ENCODE data around the gene CASS4.
"Not testable (repeated sequence)": the region's sequence is repeated elsewhere in the genome, so short reads cannot be mapped to it uniquely, and the experiment has no call there.

CASS4 gene

GRCh38 chr20:56411759-56412472, at the start of gene CASS4:
TSS of gene CASS4 (plus strand) at chr20:56412260. CDS start at chr20:56412459, 199 bp downstream.
- peak; percentile 57 for DNase-seq

GRCh38 chr20:56362833-56363413, 49.1 kb upstream of the CASS4 start:
- DNase-seq, result no peak

- no peak for DNase-seq
Measured at GRCh38 chr20:56363491-56363890, 48.6 kb upstream of the CASS4 start.

- no peak for DNase-seq
Measured at GRCh38 chr20:56368351-56369134, 43.5 kb upstream of the CASS4 start.

DNA sequence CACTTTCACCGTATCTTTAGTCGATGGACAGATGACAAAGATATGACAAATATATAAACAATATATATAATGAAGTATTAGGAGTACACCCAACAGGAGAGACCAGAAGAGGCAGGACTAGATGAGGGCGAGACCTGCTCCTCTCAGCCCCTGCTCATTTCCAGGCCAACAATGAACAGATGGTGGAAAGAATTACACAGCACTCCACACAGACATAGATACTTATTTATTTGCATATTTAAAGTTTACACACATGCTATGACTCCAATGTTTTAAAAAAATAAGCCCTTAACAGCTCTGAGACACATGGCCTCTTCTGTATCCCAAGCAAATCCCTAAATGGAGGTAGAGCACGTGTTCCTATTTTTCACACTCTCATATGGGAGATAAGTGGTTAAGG, 42.9 kb upstream of the CASS4 start:
- no peak for DNase-seq

DNA sequence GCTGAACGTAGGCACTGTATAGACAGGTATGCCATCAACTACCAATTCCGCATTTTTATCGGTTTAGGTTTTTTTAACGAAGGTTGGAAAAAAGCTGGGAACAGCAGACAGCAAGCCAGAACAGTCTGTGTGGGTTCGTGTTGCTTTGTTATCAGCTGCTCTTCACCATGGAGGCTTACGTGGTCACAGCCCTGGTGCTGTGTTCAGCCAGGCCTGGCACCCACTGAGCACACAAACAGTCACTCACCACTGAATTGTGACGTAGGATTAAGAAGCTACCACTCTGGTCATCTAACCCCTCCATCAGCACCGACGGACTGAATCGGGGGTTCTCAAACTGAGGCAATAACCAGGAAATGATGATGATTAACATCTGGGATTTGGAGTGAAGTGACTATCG, 40.1 kb upstream of the CASS4 start:
- DNase-seq, result no peak

DNA sequence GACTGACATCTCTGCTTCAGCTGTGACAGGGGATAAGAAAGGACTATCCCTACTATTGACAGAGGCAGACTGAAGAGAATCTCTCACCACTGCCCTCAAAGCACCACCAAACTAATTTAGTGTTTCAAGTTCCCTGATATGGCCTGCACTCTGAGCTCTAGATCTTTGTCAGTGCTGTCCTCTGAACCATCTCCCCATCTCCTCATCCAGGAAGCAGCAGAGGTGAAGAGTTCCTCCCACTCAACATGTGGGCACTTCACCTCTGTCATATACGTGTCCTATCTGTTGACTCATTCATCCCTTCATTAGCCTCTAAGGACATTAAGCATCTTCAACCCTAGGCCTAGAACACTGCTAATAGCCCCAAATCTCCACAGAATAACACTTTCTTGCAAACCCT, 39.2 kb upstream of the CASS4 start:
- no peak for DNase-seq

DNA sequence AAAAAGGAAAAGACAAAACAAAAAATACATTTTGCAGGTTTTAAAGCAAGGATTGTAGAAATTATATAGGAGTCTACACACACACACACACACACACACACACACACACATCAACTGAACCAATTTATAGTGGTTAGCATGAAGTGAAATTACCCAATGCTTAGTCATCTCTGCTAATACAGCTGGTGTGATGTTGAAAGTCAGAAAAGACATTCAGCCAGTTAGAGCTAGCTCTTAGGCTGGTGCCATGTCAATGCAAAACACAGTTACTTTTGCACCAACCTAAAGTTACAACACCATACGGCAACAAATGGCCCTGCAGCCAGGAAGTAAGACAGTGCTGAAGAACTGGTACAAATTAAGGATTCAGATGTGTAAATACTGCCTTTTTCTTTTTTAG, 38.1 kb upstream of the CASS4 start:
- DNase-seq, result peak; percentile 93

GRCh38 chr20:56376331-56376730, 35.7 kb upstream of the CASS4 start:
- no peak for DNase-seq

DNA sequence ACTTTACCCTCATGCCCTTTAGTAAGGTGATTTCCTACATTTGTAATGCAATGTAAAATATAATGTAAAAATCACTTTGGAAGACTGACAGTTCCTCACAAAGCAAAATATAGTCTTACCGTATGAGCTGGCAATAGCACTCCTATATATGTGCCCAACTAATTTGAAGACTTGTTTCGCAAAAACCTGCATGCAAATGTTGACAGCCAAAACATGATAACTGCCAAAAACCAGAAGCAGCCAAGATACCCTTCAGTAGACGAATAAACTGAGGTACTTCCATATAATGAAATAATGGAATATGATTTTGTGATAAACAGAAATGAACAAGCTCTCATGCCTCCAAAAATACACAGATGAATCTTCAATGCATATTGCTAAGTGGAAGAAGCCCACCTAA, 33.7 kb upstream of the CASS4 start:
- DNase-seq, result no peak

- no peak for DNase-seq
Measured at GRCh38 chr20:56380375-56380774, 31.7 kb upstream of the CASS4 start.

DNA sequence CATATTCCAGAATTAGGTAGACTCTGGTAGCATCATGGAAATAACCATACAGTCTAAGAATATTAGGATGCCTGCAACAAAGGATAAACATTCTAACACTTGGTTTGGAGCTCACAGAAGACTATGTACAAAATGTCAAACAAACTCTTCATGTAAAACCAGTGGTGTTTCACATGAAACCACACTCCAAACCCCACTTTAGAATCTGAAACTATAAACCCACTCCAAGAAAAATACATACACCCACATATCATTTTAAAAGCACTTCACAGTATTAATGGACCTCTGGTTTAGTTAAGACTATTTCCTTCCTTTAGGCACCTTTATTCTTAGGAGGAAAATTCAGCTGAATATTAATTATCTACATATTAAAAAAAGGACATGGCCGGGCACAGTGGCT, 30.6 kb upstream of the CASS4 start:
- DNase-seq, result no peak

DNA sequence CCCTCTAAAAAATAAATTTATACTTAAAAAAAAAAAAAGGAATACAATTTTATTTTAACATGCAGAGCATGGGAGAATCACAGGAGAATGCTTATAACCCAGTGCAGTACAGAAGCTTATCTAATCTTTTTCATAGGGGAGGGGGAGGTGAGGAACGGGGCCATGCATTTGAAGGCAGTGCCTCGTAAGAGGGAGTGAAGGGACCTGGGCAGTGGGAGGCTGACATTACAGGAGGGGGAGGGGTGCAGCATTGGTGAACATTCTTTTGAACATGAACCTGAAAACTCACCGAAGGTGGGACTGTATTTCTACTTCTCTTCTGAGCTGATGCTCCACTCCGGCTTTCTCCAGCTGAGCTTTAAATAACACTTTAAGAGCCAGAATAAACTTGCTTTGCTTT, 29.4 kb upstream of the CASS4 start:
- DNase-seq, result no peak

GRCh38 chr20:56383334-56383733, 28.7 kb upstream of the CASS4 start:
- no peak for DNase-seq

DNA sequence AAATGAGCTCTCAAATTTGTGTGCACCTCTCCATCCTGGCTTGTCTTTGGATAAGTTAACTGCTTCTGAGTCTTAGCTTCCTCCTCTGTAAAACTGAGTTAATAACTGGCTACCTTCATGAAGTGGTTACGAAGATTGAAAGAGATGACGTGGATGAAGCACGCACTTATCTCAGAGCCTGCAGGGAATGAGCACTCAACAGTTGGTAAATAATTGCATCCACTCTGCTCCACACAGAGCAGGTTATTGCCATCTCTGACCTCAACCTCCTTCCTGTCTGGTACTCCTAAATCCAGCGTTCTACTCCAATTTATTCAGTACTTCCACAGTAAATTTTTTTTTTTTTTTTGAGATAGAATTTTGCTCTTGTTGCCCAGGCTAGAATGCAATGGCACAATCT, 26.9 kb upstream of the CASS4 start:
- no peak for DNase-seq

DNA sequence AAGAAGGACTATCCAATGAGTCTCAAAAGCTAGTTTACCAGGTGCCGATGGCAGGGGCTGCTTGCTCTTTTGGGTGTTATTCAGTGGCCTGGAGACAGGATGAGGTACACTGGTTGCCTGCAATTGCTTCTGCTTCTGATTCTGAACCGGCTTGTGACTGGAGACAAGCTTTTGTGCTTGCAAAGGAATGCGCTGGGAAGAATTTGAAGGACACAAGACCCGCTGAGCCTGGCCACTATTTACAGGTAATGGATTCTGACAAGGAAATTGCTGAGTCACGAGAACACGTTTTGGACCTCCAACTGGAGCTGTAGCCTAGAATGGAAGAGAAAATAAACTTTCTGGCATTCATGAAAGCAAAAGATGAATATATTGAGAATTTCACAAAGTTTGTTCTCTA, 25.8 kb upstream of the CASS4 start:
- no peak for DNase-seq

GRCh38 chr20:56388882-56389281, 23.2 kb upstream of the CASS4 start:
- DNase-seq, result no peak

GRCh38 chr20:56389807-56390206, 22.3 kb upstream of the CASS4 start:
- no peak for DNase-seq

DNA sequence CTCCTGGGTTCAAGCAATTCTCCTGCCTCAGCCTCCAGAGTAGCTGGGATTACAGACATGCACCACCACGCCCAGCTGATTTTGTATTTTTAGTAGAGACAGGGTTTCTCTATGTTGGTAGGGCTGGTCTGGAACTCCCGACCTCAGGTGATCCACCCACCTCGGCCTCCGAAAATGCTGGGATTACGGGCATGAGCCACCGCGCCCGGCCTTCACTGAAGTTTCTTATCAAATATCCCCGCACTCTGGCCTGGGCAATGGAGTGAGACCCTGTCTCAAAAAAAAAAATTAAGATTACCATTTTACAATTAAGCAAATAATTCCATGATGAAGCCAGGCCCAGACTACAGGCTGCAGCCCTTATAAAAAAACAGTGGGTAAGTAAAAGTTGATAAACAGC, 21.7 kb upstream of the CASS4 start:
- not testable (repeated sequence) for DNase-seq

GRCh38 chr20:56391037-56391436, 21.0 kb upstream of the CASS4 start:
- DNase-seq, result no peak

DNA sequence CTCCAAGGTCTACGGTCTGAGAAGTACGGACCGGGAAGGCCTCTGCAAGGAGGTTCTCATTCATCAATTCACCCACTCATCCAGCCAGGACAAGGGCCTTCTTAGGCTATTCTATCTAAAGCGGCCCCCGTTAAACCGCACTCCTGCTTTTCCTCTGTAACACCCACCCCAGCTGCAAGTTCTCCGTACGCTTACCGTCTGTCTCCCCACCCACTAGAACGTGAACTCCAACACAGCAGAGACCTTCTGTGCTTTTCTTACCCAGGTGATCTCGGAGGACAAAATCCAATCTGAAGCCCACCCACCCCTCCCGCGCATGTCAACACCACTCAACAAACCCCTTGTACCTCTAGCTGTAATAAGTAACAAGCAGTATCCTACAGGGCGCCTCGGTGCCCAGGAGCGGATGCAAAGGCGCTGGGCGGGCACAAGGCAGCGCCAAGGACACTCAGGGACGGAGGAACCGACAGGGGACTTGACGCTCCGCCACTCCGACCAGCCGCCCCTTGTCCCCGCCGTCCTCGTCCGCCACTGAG, 20.4 kb upstream of the CASS4 start:
- DNase-seq, result peak; percentile 6

GRCh38 chr20:56392132-56392880, 19.8 kb upstream of the CASS4 start, which contains the start of the genes AURKA and CSTF1:
TSS of gene AURKA (minus strand) at chr20:56392215. CDS start at chr20:56388197, 4,018 bp downstream.
TSS of gene CSTF1 (plus strand) at chr20:56392645. CDS start at chr20:56395553, 2,908 bp downstream.
- peak; percentile 99 for DNase-seq

Data from fibroblast of skin of right quadriceps (primary cell).